HTR-8/SVneo (cell line): ENCODE measurements around the gene DOCK3.
A peak's percentile ranks its signal among the peaks of the same experiment; 100 is the strongest.
"Not testable (repeated sequence)": the region's sequence is repeated elsewhere in the genome, so short reads cannot be mapped to it uniquely, and the experiment has no call there.

Experiments
- DNase-seq: peaks from one replicate; pipeline ENCODE4 v3.0.0; 2011; ENCODE audit warnings: low spot score, mixed read lengths; ENCODE audit not compliant: insufficient read length
- FAIRE-seq: peaks from 2 replicates; lab custom pipeline; 2011; peaks lifted over from hg19 to GRCh38; lab: Jason Lieb, UNC

The DOCK3 gene

GRCh38 chr3:50950591-50950990, 275.9 kb downstream of the DOCK3 start:
- DNase-seq (no peak), FAIRE-seq (no peak)

- FAIRE-seq = no peak
- DNase-seq = no peak
Measured at GRCh38 chr3:50953825-50954414, 279.2 kb downstream of the DOCK3 start.

GRCh38 chr3:50961386-50961785, 286.7 kb downstream of the DOCK3 start:
- DNase-seq = no peak
- FAIRE-seq = no peak

- FAIRE-seq = peak; percentile 49
- DNase-seq = peak; percentile 46
Measured at GRCh38 chr3:50971487-50971924, 296.8 kb downstream of the DOCK3 start.

GRCh38 chr3:50972029-50972428, 297.3 kb downstream of the DOCK3 start:
- no peak for DNase-seq
- no peak for FAIRE-seq

DNA sequence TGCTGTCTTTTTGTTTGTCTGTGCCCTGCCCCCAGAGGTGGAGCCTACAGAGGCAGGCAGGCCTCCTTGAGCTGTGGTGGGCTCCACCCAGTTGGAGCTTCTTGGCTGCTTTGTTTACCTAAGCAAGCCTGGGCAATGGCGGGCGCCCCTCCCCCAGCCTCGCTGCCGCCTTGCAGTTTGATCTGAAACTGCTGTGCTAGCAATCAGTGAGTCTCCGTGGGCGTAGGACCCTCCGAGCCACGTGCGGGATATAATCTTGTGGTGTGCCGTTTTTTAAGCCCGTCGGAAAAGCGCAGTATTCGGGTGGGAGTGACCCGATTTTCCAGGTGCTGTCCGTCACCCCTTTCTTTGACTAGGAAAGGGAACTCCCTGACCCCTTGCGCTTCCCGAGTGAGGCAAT, 303.9 kb downstream of the DOCK3 start:
- FAIRE-seq, DNase-seq: not testable (repeated sequence)

- FAIRE-seq (no peak), DNase-seq (no peak)
Measured at GRCh38 chr3:50978991-50979667, 304.4 kb downstream of the DOCK3 start.

- no peak for DNase-seq
- FAIRE-seq = no peak
Measured at GRCh38 chr3:50982540-50983325, 308.0 kb downstream of the DOCK3 start.

- FAIRE-seq = no peak
Measured at GRCh38 chr3:50983887-50984286, 309.2 kb downstream of the DOCK3 start.

GRCh38 chr3:50985893-50986292, 311.2 kb downstream of the DOCK3 start:
- DNase-seq = no peak
- FAIRE-seq = no peak

More at GRCh38 chr3:50983887-50984286, 309.2 kb downstream of the DOCK3 start:
- no peak for DNase-seq

DNA sequence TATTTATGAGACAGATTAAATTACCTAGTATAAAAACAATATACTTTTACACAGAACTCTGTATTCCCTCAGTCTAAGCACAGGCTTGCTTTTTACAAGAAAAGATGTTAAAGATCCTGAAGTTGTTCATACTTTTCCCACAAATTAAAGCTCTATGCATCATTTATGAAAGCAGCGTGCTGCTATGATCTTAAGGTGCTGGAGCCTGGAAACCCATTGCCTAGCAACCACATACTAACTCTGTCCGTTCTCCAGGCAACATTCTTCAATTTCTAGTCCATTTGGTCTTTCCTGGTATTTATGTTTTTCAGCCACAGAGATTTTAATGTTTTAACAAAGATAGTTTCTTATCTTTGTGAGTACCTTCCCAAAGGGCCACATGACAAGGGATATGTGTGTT, 312.0 kb downstream of the DOCK3 start:
- FAIRE-seq (no peak), DNase-seq (no peak)

- FAIRE-seq (no peak), DNase-seq (no peak)
Measured at GRCh38 chr3:50994537-50994936, 319.8 kb downstream of the DOCK3 start.

- DNase-seq (no peak), FAIRE-seq (no peak)
Measured at GRCh38 chr3:50995085-50995824, 320.5 kb downstream of the DOCK3 start.

- FAIRE-seq = no peak
Measured at GRCh38 chr3:51002495-51002894, 327.8 kb downstream of the DOCK3 start.

DNA sequence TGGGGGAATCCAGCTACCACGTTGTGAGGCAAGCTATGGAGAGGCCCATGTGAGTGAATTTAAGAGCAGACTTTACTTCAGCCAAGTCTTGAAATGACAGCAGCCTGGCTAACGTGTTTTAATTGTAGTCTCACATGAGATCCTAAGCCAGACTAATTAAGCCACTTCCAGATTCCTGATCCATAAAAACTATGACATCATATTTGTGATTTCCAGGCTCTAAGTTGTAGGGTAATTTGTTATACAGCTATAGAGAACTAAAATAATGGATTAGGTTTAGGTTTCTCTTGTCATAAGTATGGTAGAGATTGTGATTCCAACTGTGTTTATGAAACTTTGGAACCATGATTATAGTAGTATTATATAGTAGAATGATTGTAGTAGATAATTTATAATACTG, 329.5 kb downstream of the DOCK3 start:
- FAIRE-seq (no peak), DNase-seq (no peak)

More at GRCh38 chr3:51002495-51002894, 327.8 kb downstream of the DOCK3 start:
- no peak for DNase-seq

DNA sequence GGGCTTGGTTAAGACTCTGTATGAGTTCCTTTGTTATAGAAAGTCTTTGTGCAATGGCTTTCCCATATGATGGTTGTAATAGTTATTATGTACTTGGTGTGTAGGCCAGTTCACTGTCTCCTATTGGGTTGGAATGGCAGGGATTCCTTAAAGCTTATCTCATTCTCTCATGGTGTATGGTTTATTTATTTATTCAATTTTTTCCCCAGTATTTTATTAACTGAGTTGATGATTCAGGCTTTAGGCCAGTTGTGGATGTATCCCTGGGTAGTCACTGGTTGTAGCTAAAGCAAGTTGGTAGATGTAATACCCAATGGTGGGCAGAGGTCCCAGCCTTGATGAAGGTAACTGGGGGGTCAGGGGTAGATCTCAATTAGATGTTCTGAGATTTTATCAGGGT, 349.4 kb downstream of the DOCK3 start:
- FAIRE-seq (peak; percentile 58), DNase-seq (no peak)

DNA sequence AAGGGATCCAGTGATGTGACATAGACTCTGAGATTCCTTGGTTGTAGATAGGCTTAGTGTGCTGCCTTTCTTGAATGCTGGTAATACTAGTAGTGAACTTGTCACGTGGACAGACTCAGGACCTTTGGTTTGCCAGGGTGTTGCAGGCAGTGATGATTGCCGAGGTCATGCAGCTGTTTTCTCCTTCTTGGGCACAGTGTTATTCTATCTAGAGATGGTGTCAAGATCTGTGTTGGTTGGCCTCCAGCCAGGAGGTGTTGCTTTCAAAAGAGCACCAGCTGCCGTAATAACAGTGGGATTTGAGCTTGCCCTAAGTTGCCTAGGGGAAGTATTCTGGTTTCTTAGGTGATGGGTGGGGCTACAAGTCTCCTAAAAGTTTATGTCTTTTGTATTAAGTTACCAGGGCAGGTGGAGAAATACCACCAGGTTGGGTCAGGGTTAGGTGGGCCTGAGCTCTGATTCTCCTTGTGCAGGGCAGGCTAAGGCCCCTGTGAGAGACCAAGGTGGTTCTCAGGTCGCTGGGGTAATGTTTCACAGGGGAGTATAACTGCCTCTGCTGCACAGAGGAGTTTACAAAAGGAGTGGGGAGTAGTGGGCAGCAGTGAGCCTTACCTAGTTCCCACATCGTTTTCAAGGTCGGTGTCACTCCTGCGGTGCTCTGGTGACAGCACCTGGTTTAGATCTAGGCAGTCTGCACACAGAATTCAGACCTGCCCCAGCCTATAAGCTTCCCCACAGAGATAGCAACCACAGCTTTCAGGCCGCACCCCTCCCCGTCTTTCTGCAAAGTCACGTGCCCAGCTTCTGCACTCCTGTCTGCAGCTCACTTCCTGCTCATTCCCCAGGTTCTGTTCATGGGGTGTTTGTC, 350.3 kb downstream of the DOCK3 start:
- FAIRE-seq = peak; percentile 67
- DNase-seq = no peak

- no peak for DNase-seq
- FAIRE-seq = no peak
Measured at GRCh38 chr3:51031666-51032065, 356.9 kb downstream of the DOCK3 start.

DNA sequence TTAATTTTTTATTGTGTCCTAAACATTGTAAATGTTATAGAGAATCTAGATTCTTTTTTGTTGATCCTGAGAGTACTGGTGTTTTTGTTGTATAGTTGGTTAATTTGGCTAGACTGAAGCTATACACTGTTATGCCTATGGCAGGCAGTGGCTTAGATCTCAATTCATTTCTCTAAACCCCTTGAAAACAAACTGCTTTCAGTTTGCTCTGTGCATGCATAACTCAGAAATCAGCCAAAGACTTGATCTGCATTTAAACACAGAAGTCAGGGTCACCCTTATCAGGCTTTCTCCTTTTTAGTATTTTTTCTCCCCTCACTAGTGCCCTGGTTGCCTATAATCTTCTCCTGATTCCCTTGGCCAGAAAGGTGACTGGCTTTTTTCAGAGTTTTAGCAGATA, 360.9 kb downstream of the DOCK3 start:
- FAIRE-seq (no peak), DNase-seq (no peak)

DNA sequence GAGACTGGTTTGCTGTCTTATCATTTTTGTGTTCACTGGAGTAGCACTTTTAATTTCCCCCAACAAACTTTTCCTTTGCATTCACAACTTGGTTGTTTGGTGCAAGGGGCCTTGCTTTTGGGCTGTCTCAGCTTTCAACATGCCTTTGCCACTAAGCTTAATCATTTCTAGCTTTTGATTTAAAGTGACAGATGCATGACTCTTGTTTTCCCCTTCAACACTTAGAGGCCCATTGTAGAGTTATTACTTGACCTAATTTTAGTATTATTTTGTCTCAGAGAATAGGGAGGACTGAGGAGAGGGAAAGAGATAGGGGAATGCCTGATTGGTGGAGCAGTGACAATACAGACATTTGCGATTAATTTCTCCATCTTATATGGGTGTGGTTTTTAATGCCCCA, 370.3 kb downstream of the DOCK3 start:
- DNase-seq (no peak), FAIRE-seq (no peak)
